Endodermal cell (in vitro differentiated cells): Measurements from ENCODE around the gene CENPF. TPM values are rescaled to one million over a fixed set of nuclear protein-coding genes. Genes with fewer than 3 reads are reported as not detected.

Experiments used
- DNase-seq: peaks from one replicate; pipeline ENCODE4 v3.0.0-alpha.2; 2017
- H3K27ac ChIP-seq: 2 replicates; pipeline ENCODE4 v1.5.1; 2013; ENCODE audit warnings: mild to moderate bottlenecking, low read depth, low read length, moderate library complexity
- H3K27me3 ChIP-seq: 2 replicates; pipeline ENCODE4 v1.6.1; 2013; ENCODE audit warnings: mild to moderate bottlenecking, low read length, moderate library complexity; ENCODE audit not compliant: insufficient read depth, control insufficient read depth, poor library complexity, severe bottlenecking
- H3K36me3 ChIP-seq: 2 replicates; pipeline ENCODE4 v1.7.0; 2013; ENCODE audit warnings: mild to moderate bottlenecking, low read length, moderate library complexity; ENCODE audit not compliant: control insufficient read depth, insufficient read depth
- H3K4me1 ChIP-seq: one replicate; pipeline ENCODE4 v1.7.0; 2013; ENCODE audit warnings: low read length; ENCODE audit not compliant: control insufficient read depth, insufficient read depth
- H3K4me3 ChIP-seq: 2 replicates; pipeline ENCODE4 v1.5.1; 2013; ENCODE audit warnings: mild to moderate bottlenecking, low read length, moderate library complexity
- H3K9ac ChIP-seq: 2 replicates; pipeline ENCODE4 v1.6.1; 2013; ENCODE audit warnings: mild to moderate bottlenecking, low read length, moderate library complexity; ENCODE audit not compliant: poor library complexity, severe bottlenecking; ENCODE audit errors: extremely low read depth
- H3K9me3 ChIP-seq: 2 replicates; pipeline ENCODE4 v1.6.1; 2013; ENCODE audit warnings: mild to moderate bottlenecking, low read length, moderate library complexity; ENCODE audit not compliant: control insufficient read depth
- H3K27ac Mint-ChIP-seq: 2 replicates; pipeline ENCODE4 v1.8.0; 2020; ENCODE audit warnings: mixed read lengths
- H3K27me3 Mint-ChIP-seq: 2 replicates; pipeline ENCODE4 v1.8.0; 2021; ENCODE audit warnings: mild to moderate bottlenecking, mixed read lengths; ENCODE audit not compliant: insufficient read depth
- H3K36me3 Mint-ChIP-seq: 2 replicates; pipeline ENCODE4 v1.8.0; 2020; ENCODE audit warnings: low read depth, mixed read lengths
- H3K4me1 Mint-ChIP-seq: 2 replicates; pipeline ENCODE4 v1.8.0; 2020; ENCODE audit warnings: mixed read lengths
- H3K4me3 Mint-ChIP-seq: 2 replicates; pipeline ENCODE4 v1.8.0; 2020; ENCODE audit warnings: mild to moderate bottlenecking, moderate library complexity, mixed read lengths
- H3K9me3 Mint-ChIP-seq: 2 replicates; pipeline ENCODE4 v1.8.0; 2020; ENCODE audit warnings: mild to moderate bottlenecking, mixed read lengths
- CTCF ChIP-seq: fragments of 200-600 bp; sonication (generic); conservative IDR thresholded peaks from 2 replicates; pipeline ENCODE4 v1.5.0; 2021; ENCODE audit warnings: antibody characterized with exemption, mild to moderate bottlenecking
- whole genome bisulfite sequencing, 2 experiments: methylation state at CpG; one replicate each; pipeline versions ENCODE4 v1.1.5 to v1.1.7; 2013; ENCODE audit warnings: missing lambda C conversion rate in 2 of 2, mixed read lengths in 1 of 2; ENCODE audit not compliant: insufficient coverage in 1 of 2, insufficient read length in 1 of 2; 5-methylcytosine and 5-hydroxymethylcytosine counted together
- total RNA-seq, 2 donors: library from RNA; stranded (reverse); fragmentation: NEBNext Ultra II Directional in 1 of 2; extraction: Animal tissue kit (Norgen Biotek cat#: 25700) in 1 of 2; gene quantifications; 2 replicates in 1 of 2; 3 replicates in 1 of 2; pipeline ENCODE4 v1.2.1, GENCODE V29; 2021

Gene CENPF
- total RNA-seq, 2 donors from 2014 or later: 77.2 to 87.2 TPM

GRCh38 chr1:214712737-214713136 lies 109.7 kb downstream of the CENPF start:
- Histone ChIP-seq H3K4me3 (no peak overlapping the region), H3K9me3 (no peaks in the 10 kb centered on the region), H3K27me3 (no peaks in the 10 kb centered on the region), H3K9ac (no peak overlapping the region), H3K36me3 (no peaks in the 10 kb centered on the region), H3K4me1 (no peaks in the 10 kb centered on the region), H3K27ac (no peak overlapping the region)
- DNase-seq: no peak
- Mint-ChIP-seq H3K27ac (no peak overlapping the region), H3K9me3 (no peaks in the 10 kb centered on the region), H3K27me3 (peaks cover 2% of the 10 kb centered on the region), H3K4me3 (no peak overlapping the region), H3K36me3 (no peaks in the 10 kb centered on the region), H3K4me1 (no peaks in the 10 kb centered on the region)
- no peak for TF ChIP-seq CTCF
- WGBS, 2 experiments: 80 to 95% methylated on average over 1 to 2 of the region's 2 CpGs

Other genes starting within 250 kb of the CENPF start
- gene PTPN14, start 51.6 kb upstream of the CENPF start, total RNA-seq: 10 to 100 TPM; 72.6 to 93.2 TPM